GM19023 (cell line): ENCODE data around the gene BAG2.

Experiments
- ATAC-seq: cut with Tn5 transposase; IDR thresholded peaks from one replicate; pipeline ENCODE4 v1.9.1; 2021; ENCODE audit warnings: mild to moderate bottlenecking, moderate library complexity; ENCODE audit not compliant: unreplicated experiment

BAG2 gene

DNA sequence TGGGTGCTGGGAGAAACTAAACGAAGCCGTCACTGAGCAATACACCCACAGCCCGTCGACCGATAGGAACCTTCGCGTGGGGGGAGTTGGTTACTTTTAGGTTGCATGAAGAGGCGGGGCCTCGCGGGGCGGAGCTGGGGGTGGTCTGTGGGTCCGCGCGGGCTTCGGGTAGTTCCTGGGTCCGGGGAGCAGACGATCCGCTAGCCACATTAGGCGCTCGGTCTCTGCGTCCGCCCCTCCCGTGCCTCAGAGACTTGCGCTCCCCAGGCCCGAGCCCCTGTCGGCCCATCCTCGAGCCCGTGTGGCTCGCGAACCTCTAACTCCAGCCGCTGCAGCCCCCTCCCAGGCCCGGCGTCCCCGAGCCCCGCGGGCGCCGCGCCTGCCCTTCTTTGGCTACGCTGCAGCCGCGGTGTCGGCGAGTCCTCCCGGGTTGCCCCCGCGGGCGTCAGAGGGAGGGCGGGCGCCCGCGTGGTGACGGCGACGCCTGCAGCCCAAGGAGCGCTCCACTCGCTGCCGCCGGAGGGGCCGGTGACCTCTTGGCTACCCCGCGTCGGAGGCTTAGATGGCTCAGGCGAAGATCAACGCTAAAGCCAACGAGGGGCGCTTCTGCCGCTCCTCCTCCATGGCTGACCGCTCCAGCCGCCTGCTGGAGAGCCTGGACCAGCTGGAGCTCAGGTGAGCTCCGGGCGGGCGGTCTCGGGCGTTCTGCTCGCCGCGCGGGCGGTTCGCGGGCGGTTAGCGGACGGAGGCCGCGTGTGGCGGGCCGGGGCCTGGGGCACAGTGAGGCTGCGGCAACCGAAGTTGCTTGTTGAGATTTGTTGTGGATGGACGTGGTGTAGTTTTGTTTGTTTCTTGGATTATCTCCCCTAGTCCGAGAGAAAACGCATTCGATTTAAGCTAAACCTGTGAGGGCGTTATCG is at the start of gene BAG2:
Gene BAG2 (plus strand): TSS at position 191 of the 920 bp plus-strand sequence. CDS start 372 bp downstream, at position 563.
- peak; percentile 91 for ATAC-seq

DNA sequence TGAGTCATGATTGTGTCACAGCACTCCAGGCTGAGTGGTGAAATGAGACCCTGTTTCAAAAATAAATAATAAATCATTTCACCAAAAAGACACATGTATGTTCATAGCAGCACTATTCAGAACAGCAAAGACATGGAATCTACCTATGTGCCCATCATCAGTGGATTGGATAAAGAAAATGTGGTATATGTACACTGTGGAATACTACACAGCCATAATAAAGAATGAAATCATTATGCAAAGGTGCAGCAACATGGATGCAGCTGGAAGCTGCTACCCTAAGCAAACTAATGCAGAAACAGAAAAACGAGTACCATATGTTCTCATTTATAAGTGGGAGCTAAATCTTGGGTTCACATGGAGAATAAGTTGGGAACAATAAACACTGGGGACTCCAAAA is 49.0 kb upstream of the BAG2 start:
- ATAC-seq: no peak

DNA sequence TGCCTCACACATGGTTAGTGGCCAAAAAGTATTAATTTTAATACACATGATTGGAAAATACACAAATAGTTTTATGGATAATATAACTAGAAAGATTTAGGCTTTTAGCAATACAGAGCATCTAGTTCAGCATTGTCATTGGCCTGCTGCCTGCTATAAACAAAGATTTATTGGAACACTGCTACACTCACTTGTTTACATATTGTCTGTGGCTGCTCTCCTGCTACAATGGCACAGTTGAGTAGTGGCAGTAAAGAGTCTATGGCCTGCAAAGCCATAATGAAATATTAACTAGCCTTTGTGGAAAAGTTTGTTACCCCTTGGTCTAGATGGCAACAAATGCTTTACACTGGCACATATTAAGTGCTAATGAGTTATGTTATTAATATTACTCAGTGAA is 44.4 kb upstream of the BAG2 start:
- no peak for ATAC-seq

DNA sequence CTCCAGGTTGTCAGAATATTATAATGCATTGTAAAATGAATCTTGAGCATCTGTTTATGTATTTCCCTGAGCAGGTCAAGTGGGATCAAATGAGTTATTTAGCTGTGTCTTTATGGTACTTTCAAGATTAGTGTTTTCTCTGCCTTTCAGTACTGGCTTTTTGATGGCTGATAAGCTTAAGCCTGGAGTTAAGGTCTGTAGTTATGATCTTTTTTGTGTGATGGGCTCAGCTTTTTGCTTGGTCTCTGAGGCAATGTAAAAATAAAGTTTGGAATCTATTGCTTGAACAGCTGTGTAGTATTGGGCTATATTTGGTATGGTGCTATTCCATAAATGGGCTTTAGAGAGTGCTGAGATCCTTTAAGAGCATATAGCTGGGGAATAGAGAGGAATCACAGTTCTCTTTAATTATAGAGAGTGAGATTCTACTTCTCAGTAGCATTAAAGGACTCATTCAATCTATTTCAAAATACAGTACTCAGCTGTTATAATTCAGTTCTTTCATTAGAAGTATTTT is 41.4 kb upstream of the BAG2 start:
- no peak for ATAC-seq

DNA sequence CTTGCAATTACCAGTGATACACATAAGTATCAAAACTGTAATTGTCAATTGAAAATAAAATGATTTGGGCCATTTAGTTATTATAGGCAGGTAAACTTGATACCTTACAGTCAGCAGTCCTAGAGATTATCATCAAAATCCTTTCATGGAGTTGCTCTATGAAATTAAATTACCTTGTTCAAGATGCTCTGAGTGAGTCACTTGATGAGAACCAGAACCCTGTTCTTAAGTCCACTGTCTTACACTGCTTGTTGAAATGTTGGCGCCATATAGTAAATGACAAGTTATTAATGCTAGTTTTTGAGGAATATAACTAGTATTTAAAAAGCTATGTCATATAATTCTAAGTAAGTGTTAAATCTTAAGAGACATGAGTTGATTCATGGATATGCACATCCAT is 37.2 kb upstream of the BAG2 start:
- ATAC-seq: no peak

DNA sequence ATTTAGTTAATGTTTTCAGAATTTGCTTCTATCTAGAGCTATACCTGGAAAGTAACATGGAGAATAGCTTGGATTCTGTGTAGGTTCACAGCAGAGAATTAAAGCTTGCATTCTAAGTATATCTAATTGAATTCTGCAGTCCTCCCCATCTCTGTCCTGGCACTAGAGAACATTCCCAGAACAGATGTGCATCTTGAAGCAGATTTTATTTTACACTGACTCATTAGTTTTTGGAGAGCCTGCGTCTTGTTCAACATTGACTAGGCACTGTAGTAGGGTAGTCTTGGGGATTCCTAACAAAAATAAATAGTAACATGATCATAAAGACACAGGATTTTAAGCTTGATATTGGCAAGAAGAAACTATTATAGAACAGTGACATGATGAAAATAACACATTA is 36.2 kb upstream of the BAG2 start:
- no peak for ATAC-seq

DNA sequence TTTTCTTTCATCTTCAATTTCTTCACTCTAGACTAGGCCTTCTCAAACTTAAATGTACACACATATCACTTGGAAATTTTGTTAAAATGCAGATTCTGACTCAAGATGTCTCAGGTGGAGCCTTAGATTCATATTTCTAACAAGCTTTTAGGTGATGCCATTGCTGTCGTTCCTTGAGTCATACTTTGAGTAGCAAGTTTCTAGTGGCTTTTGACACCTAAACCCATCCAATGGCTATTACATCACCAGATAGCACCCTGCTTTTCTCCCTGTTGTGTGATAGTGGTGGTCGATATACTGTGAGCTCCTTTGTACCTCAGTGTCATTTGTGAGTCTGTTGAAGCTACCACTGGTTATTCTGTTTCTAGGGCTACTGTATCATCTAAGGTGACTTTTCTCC is 34.8 kb upstream of the BAG2 start:
- no peak for ATAC-seq

DNA sequence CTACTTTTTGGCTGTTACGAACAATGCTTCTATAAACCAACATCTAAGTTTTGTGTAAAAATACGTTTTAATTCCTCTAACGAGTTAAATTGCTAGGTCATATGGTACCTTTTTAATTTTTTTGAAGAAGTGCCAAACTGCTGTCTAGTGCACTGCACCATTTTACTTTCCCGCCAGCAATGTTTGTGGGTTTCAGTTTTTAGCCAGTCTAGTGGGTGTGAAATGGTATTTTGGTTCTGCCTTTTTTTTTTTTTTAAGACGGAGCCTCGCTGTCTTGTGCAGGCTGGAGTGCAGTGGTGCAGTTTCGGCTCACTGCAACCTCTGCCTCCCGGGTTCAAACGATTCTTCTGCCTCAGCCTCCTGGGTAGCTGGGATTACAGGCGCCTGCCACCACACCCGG is 34.1 kb upstream of the BAG2 start:
- ATAC-seq: no peak

DNA sequence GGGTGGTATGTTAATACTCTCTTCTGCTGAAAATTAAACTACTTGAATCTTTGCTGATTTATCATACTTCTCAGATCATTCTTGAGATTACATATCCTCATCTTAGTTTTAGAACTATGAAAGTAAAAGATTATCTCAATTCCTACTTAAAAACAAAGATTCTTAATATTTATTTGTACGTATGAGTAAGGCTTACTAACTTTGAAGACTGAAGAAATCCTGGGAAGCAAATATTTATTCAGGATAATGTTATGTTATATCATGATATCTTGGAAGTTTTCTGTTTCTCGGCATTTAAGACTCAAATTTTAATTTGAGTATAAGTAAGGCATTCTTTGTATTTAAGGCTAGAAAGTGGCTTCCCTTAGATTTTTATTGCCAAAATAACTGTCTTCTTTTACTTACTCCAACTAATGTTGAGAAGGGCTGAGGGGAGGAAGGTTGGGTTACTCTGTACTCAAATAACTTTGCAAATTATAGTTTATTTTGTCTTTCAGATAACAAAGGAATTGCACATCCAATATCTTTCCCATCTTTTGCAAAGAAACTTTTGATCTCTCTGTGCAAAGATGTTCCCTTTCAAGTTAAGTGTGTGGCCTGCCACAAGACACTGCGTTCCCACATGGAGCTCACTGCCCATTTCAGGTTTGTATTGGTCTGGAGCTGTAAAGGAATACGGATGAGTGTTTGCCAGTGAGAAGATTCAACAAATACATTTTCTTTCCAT is 30.5 kb upstream of the BAG2 start:
- no peak for ATAC-seq

DNA sequence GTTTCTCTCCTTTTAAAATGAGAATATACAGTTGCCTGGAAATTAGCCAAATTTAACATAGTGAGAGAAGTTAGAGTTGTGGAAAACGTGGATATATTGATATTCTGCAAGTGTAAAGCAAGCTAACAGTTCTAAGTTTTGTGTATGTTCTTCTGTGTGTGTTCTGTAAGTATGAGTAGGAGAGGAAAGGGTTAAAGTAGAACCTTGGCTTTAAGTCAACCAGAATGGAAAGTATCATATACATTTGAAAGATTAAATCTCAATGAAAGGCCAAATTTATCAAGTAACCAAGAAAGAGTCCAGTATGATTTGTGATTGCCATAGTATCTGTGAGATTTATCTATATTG is 30.0 kb upstream of the BAG2 start:
- no peak for ATAC-seq

DNA sequence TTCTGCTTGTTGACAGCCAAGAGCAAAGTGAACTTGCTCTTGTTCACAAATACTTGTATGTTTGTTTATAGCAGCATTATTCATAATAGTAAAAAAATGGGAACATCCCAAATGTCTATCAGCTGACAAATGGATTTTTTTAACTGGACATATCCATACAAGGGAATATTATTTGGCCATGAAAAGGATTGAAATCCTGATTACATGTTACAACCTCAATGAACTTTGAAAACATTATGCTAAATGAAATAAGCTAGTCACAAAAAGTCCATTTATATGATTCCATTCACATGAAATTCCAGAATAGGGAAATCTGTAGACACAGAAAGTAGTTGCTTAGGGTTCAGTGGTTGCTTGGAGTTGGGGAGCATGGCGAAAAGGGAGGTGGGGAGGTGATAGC is 28.4 kb upstream of the BAG2 start:
- no peak for ATAC-seq

DNA sequence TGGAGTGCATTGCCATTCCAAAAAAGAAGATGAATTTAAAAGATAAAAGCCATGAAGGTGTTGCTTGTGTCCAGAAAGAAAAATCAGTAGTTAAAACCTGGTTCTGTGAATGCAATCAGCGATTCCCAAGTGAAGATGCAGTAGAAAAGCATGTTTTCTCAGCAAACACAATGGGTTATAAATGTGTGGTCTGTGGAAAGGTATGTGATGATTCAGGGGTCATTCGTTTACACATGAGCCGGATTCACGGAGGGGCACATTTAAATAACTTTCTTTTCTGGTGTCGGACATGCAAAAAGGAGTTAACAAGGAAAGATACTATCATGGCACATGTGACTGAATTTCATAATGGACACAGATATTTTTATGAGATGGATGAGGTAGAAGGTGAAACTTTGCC is 24.7 kb upstream of the BAG2 start:
- no peak for ATAC-seq

DNA sequence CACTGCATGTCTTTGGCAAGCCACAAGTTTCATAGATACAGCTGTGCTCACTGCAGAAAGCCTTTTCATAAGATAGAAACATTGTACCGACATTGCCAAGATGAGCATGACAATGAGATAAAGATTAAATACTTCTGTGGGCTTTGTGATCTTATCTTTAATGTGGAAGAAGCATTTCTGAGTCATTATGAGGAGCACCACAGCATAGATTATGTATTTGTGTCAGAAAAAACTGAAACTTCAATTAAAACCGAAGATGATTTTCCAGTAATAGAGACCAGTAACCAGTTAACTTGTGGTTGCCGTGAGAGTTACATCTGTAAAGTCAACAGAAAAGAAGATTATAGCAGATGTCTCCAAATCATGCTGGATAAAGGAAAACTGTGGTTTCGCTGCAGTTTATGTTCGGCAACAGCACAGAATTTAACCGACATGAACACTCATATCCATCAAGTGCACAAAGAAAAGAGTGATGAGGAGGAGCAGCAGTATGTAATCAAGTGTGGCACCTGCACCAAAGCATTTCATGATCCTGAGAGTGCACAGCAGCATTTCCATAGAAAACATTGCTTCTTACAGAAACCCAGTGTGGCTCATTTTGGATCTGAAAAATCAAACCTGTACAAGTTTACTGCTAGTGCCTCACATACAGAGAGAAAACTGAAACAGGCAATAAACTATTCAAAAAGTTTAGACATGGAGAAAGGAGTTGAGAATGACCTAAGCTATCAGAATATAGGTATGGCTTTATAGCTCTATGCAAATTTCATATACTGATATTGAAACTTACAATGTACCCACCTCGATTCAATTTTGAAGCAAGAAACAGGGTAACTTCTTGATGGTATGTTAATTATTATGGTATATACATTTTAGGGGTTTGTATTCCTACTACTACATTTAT is 23.9 kb upstream of the BAG2 start:
- ATAC-seq: no peak

DNA sequence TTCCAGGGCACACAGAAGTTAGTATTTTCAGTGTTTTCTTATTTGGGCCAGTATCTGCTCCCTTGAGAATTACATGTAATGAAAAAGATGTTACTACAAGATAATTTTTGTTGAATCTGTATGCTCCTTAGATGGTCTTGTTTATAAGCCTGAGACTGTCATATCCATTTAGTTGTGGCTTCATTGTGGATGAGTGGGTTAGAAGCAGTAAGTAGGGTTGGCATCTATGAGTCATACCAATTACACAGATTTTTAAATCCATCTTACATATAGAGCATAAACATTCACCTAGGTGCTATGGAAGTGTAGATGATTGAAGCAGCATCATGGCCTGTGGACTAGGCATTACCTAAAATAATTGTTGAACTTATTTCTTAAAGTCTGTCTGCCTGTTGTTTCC is 13.5 kb upstream of the BAG2 start:
- no peak for ATAC-seq

DNA sequence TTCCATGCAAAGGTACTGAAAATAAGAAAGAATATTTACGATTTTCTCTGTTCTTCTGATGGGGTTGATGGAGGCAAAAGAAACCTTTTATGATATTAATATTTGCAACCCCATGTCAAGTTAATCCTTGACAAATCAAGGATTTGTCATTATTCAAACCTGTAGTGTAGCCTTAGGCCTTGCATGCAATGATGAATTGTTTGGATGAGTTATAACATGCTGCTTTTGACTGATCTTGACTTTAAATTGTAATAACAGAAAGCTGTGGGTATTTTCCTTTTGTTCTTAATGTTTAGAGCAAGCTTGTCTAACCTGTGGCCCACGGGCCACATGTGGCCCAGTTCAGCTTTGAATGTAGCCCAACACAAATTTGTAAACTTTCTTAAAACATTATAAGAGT is 13.0 kb upstream of the BAG2 start:
- ATAC-seq: no peak

DNA sequence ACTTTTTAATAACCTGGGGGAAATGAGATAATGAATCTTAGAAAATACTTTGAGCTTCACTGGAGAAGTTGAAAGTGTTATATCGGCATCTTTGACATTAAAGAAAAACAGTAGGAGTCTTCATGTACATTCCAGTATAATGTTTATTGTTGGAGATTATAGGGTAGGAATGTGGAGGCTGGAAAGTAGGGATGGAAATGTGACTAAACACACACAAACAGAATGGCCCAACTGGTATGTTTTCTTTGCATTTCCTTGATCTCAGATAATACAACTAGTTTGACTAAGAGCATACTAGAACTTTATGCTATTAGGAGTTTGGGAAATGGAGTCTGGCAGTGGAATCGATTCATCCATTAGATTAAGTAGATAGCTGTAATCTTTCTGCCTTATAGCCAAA is 10.1 kb upstream of the BAG2 start:
- ATAC-seq: no peak

DNA sequence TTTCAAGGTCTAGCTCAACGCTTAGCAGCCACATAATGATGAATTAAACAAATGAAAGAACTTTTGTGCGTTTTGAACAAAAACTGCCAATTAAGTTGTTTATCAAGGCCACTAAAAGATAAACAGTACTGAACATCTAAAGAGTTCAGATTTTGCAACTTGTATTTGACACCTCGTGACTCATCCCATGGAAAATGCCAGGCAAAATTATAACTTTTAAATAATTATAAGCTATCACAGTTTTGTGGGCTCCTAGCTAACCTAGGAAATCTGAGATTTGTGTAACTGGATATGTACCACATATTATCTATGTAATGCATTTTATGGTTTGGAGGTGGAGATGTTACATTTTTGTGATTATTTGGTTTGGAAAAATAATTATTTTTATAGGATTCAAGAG is 9.6 kb upstream of the BAG2 start:
- ATAC-seq: no peak

DNA sequence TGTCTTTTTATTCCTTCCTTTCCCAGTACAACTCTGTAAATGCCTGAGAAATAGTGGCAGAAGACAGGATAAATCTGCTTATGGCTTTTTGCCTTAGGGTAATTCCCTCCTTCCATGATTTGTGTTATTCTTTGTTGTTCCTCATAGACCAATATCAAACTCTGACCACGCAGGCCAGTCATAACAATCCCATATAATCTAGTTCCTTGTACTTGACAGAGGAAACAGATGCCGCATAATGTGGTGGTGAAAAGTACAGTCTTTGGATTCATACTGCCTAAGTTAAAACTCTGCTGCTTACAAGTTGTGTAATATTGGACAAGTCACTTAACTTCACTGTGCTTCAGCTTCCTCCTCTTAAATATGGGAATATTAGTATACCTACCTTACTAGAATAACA is 8.2 kb upstream of the BAG2 start:
- ATAC-seq: no peak

DNA sequence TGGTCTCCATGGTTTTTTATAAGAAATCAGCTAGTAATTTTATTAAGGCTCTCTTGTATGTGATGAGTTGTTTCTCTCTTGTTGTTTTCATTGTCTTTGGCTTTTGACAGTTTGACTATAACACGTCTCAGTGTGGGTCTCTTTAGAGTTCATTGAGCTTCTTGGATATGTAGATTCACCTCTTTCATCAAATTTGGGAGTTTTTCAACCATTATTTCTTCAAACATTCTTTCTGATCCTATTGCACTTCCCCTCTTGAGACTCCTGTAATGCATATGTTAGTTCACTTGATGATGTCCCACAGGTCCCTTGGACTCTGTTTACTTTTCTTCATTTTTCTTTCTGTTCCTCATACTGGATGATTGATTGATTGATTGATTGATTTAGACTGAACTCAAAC is 7.0 kb upstream of the BAG2 start:
- ATAC-seq: no peak

DNA sequence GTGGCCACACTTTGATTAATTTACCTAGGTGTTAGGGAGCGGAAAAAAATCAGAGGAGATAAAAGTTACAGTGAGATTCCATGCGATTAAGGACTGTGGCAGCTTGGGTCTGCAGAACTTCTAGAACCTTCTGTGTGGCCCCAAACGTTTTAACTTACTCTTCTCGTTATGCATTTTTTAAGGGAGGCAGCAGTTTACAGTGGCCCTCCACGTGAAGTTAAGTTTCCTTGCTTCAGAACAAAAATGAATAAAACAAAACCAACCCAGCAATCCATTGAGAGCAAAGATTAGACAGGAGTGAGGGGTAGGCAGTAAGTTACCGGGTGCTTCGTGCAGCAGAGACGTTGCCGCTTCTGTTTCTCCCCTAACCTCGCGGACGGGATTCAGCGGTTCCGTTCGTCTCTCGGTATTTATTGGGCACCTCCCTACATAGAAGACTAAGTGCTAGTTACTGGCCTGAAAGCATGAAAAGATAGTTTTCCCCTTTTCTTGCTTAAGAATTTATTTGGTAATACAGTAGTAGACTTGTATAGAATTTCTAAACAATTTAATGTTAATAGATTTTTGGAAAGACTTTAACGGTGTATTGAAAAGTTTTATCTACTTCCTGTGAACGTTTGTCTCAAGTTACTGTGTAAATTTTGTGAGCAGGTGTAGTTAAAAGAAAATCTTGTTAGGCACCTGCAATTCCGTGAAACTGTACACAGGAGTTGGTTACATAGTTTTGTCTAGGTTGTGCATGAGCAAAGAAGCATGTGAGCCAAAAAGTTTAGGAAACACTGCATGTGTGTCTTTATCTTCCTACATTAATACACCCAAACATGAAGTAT is 1.1 kb downstream of the BAG2 start:
- ATAC-seq: no peak
